ENCODE data around the gene NDUFB10.
A peak's percentile ranks its signal among the peaks of the same experiment; 100 is the strongest.
"Not testable (repeated sequence)": the region's sequence is repeated elsewhere in the genome, so short reads cannot be mapped to it uniquely, and the experiment has no call there.

The NDUFB10 gene

DNA sequence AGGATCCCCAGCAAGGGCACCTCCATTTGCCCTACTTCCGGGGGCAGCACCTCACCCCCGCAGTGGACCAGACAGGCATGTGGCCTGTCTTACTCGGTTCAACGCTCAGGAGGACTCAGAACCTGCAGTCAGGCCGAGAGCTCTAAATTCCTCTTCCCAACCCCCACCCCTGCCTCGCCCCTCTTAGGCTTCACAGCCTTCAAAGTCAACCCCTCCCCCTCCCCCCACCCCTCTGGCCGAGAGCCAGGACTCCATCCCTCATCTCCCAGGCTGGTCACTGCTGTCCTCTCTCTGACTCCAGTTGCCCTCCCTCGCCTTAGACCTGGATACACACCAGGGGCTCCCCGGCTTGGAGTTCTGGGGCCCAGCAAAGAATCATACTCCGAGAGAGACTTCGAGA is 33.1 kb upstream of the NDUFB10 start:
- no peak for DNase-seq

DNA sequence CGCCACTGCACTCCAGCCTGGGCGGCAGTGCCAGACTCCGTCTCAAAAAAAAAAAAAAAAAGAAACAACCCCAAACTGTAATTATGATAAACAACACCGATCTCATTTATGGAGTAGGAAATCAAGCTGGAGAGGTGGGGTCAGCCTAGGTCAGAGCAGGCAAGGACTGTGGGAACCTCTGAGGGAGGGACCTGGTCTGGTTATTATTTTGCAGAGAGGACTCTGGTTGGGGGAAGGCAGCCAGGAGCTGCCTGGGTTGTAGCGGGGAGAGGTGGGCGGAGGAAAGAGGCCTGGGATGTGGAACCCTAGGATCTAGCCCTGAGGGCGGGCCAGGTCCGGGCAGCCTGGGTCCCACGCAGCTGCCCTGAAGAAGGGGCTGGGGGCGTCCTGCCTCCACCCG is 30.2 kb upstream of the NDUFB10 start:
- peak; percentile 9 for DNase-seq

DNA sequence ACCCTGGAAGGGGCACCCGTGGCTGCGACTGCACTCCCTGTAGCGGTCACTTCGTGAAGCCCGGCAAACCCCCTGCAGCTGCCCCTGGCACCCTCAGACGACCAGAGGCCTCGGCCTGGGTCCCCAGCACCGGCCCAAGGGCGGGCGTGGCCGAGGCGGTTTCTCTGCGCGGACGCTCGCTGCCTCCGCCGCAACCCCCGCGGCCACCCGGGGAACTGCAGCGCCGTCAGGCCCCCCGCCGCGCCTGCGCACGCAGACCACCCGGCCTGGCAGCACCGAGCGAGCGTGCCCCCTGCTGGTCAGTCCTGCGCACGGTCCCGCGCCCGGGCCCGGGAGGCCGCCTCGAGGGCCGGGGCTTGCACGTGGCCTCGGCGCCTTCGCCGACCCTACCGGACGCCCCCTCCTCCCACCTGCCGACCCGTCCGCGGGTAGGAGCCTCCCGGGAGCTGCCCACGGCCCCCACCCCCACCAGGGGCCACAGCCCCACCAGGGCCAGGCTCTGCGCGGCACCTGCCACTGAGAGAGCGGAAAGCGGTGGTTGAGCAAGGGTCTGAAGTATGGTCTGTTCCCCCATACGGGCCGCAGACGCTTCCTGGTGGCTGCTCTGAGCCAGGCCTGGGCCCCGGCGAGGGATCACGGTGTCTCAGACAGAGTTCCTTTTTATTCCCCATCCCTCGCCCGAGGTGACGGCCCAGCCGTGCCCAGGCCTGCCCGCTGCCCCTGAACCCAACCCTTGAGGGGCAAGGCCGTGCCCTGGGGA is 29.6 kb upstream of the NDUFB10 start:
- DNase-seq, result peak; percentile 85

DNA sequence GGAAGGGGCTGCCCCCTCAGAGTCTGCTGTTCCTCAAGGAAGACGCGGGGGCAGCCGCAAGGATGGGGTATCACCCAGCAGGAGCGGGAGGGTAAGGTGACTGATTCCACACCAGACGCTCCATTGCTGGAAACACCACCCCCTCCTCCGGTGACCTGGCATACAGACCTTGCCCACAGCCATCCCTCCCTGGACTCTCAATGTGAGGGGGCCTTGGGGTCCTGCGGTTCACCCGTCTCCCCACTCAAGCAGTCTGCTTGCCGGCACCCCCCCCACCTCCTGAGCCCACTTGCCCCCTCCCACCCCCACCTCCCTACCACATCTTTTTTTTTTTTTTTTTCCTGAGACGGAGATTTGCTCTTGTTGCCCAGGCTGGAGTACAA is 29.0 kb upstream of the NDUFB10 start:
- no peak for DNase-seq

DNA sequence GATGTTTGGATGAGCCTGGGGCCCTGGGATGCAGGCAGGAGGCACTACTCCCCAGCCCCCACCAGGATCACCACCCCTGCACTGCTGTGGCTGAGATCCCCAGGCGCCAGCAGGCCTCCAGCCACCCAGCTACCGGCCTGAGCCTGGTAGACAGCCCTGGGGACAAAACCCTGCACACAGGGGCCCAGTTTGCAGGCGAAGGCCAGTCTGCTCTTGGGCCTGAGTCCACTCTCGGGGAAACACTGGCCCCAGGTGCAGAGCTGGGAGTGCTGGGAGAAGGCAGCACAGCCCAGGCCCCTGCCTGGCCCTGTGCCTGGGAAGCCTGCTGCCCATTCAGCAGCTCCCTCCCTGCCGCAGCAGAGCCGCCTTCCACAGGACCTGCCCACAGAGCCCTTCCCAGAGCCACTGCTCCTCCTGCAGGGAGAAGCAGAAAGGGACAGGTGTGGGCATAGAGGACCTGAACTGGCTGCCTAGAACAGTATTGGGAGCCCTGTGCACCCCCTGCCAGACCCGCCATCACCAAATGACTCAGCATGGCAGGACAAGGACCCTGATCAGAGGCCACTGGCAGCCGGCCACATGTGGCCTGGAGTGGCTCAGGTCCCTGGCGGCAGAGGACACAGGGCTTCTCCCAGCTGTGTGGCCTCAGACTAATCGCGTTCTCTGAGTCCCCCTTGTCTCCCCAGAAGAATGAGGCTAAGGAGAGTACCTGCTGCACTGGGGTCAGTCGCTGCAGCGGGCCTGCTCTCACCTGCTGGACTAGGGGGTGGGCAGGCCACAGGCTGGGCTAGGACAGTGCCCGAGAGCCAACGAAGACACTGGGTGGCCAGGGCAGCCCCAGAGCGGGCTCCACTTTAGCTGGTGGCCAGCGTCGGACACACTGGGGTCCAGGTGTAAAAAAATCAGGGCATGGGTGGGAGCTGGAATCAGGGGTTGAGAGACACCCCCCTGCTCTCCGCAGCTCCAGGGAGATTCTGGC is 27.0 kb upstream of the NDUFB10 start:
- no peak for DNase-seq

DNA sequence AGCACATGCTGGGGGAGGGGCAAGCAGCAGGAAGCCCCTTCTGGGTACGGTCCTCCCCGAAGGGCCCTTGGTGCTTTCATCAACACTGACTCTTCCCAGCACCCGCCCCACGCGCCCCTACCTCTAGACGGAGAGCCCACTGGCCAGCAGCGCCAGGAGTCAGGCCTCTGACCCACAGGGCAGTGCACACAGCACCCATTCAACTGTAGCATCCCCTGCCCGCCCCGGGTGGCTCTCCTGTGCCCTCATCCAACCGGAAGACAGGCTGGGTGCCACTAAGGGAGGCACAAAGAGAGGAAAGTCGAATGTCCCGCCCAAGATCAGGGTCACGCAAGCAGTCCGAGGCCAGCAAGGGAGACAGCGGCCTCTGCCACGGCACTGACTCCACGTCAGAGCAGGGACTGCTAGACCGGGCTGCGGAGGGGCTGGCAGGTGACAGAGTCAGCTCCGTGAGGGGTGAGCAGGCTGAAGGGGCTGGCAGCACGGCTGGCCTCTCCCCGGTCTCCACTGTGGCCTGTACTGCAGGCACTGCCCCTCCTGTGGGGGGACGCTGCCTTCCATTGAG is 26.2 kb upstream of the NDUFB10 start:
- no peak for DNase-seq

DNA sequence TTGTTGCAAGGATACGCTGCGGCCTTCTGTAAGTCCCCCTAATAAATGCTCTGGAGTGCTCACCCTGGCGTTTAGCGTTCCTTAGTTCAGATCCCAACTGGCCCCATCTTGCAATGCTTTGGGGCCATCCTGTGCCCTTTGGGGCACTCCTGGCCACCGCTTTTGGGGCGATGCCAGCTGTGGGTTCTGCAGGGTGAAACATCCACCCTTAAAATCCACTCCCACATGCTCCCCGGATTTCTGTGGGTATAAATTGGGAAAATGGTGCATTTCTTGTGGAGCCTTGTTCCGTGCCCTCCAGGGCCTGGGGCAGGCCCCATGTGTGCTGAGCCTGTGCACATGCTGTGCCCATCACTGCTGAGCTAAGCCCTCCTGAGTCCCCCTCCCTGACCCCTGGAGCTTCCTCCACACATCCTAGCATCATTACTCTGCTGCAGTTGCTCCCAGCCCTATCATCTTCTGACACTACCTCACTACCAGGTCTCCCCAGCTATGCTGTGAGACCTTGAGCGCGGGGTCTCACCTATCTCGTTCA is 22.3 kb upstream of the NDUFB10 start:
- no peak for DNase-seq

DNA sequence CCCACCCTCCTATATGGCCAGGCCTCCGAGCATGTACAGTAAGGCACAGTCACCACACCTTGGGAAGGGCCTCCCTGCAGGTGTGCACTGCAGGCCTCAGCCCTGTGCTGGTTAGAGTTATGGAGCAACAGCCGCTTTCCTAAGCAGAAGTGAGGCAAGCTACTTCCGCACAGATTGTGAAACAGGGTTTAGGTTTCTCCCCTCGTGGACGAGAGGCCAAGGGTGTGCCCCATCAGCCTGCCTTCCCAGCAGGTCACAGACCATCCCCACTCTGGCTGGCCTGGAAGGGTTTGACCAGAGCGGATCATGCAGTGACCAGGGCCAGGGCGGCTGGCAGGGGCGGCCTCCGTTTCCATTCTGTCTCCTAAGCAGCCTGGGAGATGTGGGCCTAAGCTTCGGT is 21.0 kb upstream of the NDUFB10 start:
- DNase-seq, result peak; percentile 88

DNA sequence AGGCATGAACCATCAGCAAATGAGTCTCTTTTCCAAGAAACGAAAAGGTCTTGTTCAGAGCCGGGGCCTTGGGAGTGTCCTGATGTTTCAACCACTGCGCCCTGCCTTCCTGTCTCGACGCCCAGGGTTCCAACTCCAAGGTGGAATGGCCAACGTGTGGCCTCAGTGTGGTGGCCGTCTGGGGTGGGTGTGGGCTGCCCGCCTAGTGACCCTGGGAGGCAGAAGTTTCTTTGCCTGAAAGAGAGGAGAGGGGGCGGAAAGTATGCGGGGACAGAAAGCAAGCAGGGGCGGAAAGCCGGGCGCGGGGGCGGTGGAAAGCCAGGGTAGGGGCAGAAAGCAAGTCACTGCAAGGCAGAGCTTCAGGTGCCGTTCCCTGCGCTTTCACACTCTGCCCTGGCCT is 20.4 kb upstream of the NDUFB10 start:
- no peak for DNase-seq

DNA sequence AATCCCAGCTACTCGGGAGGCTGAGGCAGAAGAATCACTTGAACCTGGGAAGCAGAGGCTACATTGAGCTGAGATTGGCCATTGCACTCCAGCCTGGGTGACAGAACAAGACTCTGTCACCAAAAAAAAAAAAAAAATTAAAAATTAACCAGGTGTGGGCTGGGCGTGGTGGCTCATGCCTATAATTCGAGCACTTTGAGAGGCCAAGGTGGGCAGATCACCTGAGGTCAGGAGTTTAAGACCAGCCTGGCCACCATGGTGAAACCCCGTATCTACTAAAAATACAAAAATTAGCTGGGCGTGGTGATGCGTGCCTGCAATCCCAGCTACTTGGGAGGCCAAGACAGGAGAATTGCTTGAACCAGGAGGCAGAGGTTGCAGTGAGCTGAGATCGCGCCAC is 19.5 kb upstream of the NDUFB10 start:
- DNase-seq, result not testable (repeated sequence)

DNA sequence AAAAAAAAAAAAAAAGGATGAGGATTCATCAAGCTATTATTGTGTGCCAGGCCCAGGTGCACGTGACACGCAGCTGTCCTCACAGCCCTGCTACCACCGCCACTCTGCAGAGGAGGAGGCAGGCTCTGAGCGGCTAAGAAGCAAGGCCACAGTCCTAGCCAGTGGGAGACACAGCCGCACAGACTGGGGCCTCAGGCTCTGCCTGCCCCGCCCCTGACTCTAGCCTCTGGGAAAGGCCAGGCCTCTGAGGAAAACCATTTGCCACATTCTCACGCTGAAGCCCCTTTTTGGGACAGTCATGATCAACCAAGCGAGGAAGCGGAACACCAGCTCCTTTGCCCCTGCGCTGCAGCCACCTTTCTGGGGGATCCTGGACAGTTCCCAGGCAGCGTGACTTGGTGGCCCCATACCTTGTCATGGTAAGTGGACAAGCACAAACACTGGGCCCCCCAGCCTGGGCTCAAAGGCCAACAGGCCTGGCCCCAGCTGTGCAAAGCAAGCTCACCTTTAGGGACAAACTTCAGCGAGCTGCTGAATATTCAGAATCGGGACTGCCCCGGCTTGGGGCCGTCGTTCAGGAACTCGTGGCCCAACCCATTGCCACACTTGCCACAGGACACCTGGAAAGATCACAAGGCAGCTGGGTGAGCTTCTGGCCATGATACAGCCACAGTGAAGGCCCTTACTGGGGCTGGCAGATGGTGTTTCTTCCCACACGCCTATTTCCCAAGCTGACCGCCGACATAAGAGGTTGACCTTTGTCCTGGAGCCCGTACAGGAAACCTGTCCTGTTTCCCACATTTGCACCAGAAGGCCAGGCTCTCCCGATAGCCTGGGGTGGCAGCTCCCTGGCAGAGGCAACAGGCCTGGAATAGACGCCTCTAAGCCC is 18.8 kb upstream of the NDUFB10 start:
- no peak for DNase-seq

DNA sequence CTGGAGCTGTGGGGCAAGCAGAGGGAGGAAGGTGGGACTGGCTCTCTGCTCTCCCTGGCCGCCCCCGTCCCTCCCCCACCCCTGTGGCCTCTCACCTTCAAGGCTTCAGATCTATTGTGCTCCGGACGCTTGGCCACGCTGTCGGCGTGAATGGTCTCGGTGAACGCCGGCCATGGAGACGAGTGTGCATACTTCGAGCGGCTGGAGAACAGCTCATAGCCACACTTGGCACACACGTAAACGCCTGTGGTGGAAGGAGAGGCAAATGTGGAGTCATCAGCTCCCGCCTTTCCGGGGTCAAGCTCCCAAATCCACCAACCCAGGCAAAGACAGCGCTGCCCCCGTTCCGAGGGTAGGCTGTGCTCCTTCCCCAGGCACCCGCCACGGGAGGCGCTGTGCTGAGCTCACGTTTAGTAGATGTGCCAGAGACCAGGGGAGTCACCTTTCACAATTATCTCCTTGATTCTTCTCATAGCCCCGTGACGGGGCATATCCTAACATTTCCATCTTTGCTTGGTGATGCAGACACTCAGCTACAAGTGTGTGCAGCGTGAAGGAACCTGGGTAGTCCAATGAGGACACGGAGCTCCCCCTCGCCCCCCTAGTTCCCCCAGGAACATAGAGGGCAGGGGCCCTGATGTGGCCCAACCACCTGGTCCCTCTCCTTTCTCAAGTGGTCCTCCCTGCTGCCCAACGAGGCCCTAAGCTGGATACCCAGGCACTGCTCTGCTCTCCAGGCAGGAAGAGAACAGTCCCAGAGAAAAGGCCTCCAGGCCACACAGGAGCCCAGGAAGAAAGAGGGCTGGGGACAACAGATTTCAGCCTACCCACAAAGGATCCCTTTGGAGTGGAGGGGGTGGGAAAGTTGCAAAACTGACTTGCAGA is 17.9 kb upstream of the NDUFB10 start:
- DNase-seq, result no peak

DNA sequence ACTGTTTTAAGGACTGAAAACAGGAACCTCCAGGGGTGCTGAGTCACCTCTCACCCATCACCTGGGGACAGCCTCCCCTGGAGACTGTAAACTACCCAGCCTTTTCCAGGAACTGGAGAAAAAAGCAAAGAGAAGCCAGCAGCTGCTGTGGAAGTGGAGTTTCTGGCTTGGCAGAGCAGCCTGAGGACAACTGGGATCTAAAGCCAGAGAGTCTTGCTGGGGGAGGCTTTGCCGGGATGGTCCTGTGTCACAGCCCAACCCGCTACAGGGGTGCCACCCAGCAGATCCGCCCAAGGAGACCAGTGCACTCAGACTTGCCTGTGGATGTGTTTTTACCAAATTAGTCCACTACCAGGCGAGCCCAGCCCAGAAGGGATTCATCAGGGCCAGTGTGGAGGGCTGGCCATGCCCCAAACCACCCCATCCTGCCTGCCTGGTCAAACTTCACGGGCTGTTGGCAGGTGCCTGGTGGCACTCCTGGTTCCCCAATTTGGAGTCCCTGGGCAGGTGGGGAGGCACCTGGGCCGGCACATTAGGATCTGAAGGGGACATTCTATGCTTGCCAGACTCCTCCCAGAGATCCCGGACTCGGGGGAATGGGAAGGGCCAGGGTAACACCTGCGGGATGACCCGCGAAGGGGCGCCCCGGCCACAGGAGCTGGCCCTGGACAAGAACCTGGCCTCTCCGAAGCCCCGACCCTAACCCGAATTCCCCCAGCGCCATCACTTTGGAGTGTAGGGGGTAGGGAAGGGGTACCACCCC is 17.1 kb upstream of the NDUFB10 start:
- peak; percentile 63 for DNase-seq

DNA sequence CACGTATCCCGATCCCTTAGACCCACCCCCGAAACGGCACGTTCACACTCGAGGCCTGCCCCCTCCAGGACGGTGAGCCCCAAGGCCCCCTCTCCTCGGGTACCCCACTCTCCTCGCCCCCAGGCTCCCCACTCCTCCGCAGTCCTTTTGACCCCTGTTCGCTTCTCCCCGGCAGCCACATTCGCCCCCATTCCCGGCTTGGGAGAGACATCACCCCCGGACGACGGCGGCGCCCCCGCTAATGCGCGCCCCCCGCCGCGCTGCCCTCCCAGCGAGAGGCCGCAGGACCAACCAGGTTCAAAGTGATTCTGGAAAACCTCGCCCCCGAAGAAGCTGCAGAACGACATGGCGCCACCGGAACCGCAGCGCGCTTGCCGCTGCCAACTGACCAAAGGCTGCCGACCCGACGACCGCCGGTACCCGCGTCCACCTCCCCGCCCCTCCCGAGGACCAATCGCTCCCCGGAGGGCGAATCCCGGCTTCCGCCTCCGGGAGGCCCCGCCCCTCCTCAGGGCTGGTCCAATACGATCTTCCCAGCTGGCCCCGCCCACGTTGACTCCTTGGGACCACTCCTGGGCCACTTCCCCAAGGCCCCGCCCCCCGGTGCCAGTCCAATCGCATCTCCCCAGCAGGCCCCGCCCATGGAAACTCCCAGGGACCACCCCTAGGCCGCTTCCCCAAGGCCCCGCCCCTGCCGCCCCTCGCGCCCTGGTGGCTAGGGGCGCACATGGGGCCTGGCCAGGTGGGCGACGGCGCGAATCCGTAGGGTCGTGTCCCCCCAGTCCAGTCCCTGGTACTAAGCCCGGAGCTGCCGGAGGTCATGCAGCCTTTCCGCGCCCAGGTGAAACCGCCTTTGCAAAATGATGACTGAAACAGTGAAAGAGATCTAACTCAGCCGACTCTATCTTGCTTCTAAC is 16.3 kb upstream of the NDUFB10 start, which contains the start of gene MSRB1:
MSRB1 (minus strand) TSS at position 390 of the 917 bp plus-strand sequence; CDS start at position 347, 43 bp downstream.
- DNase-seq, result peak; percentile 100

DNA sequence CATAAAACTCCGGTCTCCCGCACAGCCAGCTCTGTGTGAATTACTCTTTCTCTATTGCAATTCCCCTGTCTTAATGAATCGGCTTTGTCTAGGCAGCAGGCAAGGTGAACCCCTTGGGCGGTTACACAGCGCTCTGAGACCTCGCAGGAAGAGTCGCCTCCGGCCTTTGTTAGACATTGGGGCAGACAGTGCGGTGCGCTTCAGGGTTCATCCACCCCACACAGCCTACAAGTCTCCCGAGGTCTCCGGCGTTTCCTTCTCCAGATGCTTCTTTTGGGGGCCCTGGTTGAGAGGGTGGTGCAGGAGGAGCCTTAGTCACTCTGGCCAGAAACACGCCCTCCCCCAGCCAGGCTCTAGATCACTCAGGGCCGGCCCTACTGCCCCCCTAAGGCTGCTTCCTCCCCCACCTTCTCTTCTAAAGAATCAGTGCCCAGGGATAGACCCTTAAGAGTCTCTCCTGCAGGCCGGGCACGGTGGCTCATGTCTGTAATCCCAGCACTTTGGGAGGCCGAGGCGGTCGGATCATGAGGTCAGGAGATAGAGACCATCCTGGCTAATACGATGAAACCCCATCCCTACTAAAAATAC is 14.6 kb upstream of the NDUFB10 start:
- no peak for DNase-seq

DNA sequence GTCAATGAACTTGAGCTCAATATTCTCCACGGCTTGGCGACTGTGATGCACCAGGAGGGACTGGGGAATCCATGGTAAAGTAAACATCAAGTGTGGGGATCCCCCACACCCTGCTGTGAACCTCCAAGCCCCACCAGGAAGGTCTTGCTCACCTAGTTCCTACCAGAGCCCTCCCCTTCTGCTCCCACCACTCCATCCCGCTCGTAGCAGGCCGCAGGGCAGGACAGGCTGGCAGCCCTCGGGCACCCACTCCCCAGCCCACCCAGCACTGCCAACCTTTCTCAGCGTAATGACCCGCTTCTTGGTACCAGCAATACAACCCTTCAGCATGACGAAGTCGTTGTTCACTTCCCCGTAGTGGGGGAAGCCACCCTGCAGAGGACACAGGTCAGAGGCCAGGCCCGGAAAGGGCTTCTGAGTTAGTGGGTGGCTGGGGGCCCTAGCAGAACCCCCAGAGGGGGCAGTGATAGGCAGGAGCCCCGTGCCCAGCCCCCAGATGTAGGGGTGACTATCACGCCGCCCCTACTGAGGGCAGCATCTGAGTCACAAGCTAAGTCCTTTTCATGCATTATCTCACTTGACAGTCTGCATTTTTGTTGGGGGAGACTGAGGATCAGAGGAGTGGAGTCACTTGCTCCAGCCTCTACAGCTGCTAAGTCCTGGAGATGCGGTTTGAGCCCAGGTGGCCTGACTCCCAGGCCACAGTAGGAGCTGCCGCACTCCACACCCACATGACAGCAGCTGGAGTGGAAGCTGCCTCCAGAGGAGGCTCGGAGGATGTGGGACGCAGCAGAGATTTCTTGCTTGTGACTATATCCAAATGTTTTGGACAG is 13.6 kb upstream of the NDUFB10 start:
- DNase-seq, result no peak

DNA sequence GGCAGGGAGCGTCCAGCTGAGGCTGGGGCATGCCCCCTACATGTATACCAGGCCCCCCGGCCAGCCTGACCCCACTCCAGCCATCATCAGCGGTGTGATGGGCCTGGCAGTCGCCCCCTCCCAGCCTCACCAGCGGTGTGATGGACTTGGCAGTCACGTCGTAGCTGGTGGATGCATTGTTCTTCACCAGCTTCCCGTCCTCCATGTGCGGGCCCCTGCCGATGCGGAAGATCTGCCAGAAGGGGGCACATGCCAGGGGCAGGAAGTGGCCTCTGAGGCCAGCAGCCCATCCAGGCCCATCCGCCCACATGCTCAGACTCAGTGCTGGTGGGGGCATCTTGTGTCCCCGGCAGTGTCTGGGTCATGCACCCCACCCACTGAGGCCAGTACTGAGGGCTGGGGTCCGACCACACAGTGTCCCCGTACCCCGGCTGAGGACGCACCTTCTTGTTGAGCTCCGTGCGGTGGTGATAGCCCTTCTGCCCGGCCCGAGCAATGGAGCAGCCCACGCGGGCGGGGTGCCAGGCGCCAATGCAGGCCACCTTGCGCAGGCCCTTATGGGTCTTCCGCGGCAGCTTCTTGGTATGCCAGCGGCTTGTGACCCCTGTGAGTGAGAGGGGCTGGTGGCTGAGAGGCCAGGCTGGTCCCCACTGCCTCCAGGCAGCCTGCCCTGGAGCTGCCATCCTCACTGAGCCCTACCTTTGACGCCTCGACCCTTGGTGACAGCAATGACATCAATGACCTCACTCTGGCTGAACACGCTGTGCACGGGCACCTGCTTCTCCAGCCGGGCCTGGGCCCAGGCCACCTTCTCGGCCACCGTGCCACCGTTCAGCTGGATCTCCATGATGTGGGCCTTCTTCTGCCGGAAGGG is 12.6 kb upstream of the NDUFB10 start:
- DNase-seq, result no peak

Data from inflammatory macrophage treated with lipopolysaccharide for 4 hours (primary cell).